ENCODE results near the gene ARSG. TPM values are rescaled to one million over a fixed set of nuclear protein-coding genes. Genes with fewer than 3 reads are reported as not detected.

Gene ARSG
- total RNA-seq, 1 donor from 2014 or later, result 6.2 TPM

GRCh38 chr17:68450391-68450790 lies 159.1 kb downstream of the ARSG start:
- Mint-ChIP-seq H3K9me3 (no peaks in the 10 kb centered on the region), H3K4me3 (no peak overlapping the region), H3K36me3 (ENCODE audit: low read depth) (peaks cover 4% of the 10 kb centered on the region), H3K4me1 (no peaks in the 10 kb centered on the region), H3K27me3 (ENCODE audit: low read depth) (no peaks in the 10 kb centered on the region), H3K27ac (ENCODE audit: unreplicated experiment) (no peak overlapping the region)
- TF ChIP-seq CTCF (conservative IDR thresholded peaks at IDR 0.05), result no peak
- DNase-seq (ENCODE audit: low read depth, low spot score), result no peak

- no peaks in the 10 kb centered on the region for H3K27me3 Mint-ChIP-seq (ENCODE audit: low read depth)
- no peaks in the 10 kb centered on the region for H3K9me3 Mint-ChIP-seq
- no peak overlapping the region for H3K4me3 Mint-ChIP-seq
- H3K27ac Mint-ChIP-seq (ENCODE audit: unreplicated experiment), result no peak overlapping the region
- no peak for DNase-seq (ENCODE audit: low read depth, low spot score)
- no peak for TF ChIP-seq CTCF (conservative IDR thresholded peaks at IDR 0.05)
- peaks cover 2% of the 10 kb centered on the region for H3K4me1 Mint-ChIP-seq
- peaks cover 4% of the 10 kb centered on the region for H3K36me3 Mint-ChIP-seq (ENCODE audit: low read depth)
Observed at GRCh38 chr17:68450801-68451200, 159.5 kb downstream of the ARSG start.

GRCh38 chr17:68451670-68452354 lies 160.5 kb downstream of the ARSG start:
- peaks cover 12% of the 10 kb centered on the region for H3K4me1 Mint-ChIP-seq
- no peak for DNase-seq (ENCODE audit: low read depth, low spot score)
- H3K27me3 Mint-ChIP-seq (ENCODE audit: low read depth), result no peaks in the 10 kb centered on the region
- no peak overlapping the region for H3K4me3 Mint-ChIP-seq
- no peak overlapping the region for H3K27ac Mint-ChIP-seq (ENCODE audit: unreplicated experiment)
- peaks cover 4% of the 10 kb centered on the region for H3K36me3 Mint-ChIP-seq (ENCODE audit: low read depth)
- no peak for TF ChIP-seq CTCF (conservative IDR thresholded peaks at IDR 0.05)
- H3K9me3 Mint-ChIP-seq, result no peaks in the 10 kb centered on the region

GRCh38 chr17:68452724-68453290 lies 161.5 kb downstream of the ARSG start:
- Mint-ChIP-seq H3K27me3 (ENCODE audit: low read depth) (peaks cover 3% of the 10 kb centered on the region), H3K27ac (ENCODE audit: unreplicated experiment) (no peak overlapping the region), H3K9me3 (no peaks in the 10 kb centered on the region), H3K4me1 (peaks cover 15% of the 10 kb centered on the region), H3K36me3 (ENCODE audit: low read depth) (peaks cover 4% of the 10 kb centered on the region), H3K4me3 (peak overlapping the region; percentile 1)
- TF ChIP-seq CTCF (conservative IDR thresholded peaks at IDR 0.05), result no peak
- no peak for DNase-seq (ENCODE audit: low read depth, low spot score)

- Mint-ChIP-seq H3K27me3 (ENCODE audit: low read depth) (peaks cover 13% of the 10 kb centered on the region), H3K9me3 (no peaks in the 10 kb centered on the region), H3K4me1 (peaks cover 23% of the 10 kb centered on the region), H3K4me3 (no peak overlapping the region), H3K27ac (ENCODE audit: unreplicated experiment) (no peak overlapping the region), H3K36me3 (ENCODE audit: low read depth) (peaks cover 4% of the 10 kb centered on the region)
- no peak for DNase-seq (ENCODE audit: low read depth, low spot score)
- TF ChIP-seq CTCF (conservative IDR thresholded peaks at IDR 0.05), result no peak
Observed at GRCh38 chr17:68453991-68454665, 162.8 kb downstream of the ARSG start.

Measured in neural crest cell (in vitro differentiated cells).